GM12801 (cell line): ENCODE measurements around the gene ADGRL3.

Source experiments
- TF ChIP-seq, protein P1 (sequence below): IDR thresholded peaks from one replicate; pipeline ENCODE4 v1.5.1; 2011; ENCODE audit warnings: control low read depth; ENCODE audit not compliant: insufficient read length; ENCODE audit errors: extremely low read depth

ADGRL3 gene

DNA sequence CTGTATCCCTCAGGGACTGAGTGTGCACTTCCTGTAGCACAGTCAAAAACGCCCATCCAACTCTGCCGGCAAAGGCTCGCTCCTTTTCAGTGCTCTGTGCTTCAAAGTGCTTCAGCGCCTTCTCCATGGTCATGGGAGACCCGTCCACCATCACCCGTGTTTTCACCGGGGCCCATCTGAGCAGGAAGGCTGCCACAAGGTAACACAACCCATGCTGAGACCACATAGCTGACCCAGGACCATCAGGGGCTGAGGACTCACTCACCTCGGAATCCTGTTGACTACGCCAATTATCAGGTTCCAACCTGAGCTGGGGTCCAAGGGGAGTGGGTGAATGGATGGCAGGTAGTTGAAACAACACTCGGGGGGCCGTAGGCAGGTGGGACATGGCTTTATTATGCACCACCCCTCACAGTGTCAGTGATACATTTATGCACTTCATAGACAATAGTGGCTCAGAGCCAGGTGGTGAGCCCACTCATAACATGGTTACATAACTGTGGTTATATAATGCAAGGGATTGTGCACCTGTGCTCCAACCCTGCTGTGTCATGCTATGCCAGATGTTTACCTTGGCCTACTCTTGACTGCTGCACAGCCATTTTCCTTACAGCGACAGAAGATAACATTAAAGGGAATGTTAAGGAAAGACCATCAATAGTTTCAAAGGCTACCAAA is 227.8 kb downstream of the ADGRL3 start:
- TF ChIP-seq, protein P1, sequence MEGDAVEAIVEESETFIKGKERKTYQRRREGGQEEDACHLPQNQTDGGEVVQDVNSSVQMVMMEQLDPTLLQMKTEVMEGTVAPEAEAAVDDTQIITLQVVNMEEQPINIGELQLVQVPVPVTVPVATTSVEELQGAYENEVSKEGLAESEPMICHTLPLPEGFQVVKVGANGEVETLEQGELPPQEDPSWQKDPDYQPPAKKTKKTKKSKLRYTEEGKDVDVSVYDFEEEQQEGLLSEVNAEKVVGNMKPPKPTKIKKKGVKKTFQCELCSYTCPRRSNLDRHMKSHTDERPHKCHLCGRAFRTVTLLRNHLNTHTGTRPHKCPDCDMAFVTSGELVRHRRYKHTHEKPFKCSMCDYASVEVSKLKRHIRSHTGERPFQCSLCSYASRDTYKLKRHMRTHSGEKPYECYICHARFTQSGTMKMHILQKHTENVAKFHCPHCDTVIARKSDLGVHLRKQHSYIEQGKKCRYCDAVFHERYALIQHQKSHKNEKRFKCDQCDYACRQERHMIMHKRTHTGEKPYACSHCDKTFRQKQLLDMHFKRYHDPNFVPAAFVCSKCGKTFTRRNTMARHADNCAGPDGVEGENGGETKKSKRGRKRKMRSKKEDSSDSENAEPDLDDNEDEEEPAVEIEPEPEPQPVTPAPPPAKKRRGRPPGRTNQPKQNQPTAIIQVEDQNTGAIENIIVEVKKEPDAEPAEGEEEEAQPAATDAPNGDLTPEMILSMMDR = no peak

DNA sequence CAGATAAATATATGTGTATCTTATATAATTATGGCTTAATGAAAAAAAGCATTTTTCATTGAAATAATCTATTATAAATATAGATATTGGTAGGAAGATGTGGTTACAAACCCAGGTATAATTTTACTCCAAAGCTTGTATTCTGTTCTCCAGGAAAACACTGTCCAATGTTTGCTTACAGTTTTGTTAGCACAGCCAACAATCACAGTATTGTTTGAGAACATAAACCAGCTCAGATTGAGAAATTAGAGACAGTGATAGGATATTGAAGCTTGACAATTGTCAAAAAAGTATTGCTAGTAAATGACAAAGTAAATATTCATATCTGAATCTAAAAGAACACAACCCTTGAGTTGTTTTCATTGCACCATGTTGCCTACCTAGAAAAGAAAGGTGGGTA is 228.8 kb downstream of the ADGRL3 start:
- TF ChIP-seq, protein P1 = no peak

DNA sequence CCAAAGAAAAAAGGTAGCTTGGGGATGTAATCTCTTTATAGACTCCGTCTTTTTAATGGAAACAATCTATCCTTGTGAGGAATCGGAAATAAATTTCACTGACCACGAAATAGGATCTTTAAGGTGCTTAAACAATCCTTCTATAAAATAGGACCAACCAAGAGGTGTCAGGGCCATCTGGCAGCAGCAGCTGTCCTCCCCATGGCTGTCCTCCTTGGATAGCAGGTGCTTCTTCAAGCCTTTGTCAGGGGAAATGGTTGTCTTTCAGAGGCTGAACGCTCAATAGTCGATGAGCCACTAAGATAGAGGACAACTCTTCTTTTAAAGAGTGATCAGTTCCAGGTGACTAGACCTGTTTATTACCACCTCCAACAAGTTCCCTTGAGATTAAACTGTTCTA is 231.0 kb downstream of the ADGRL3 start:
- TF ChIP-seq, protein P1 = no peak

DNA sequence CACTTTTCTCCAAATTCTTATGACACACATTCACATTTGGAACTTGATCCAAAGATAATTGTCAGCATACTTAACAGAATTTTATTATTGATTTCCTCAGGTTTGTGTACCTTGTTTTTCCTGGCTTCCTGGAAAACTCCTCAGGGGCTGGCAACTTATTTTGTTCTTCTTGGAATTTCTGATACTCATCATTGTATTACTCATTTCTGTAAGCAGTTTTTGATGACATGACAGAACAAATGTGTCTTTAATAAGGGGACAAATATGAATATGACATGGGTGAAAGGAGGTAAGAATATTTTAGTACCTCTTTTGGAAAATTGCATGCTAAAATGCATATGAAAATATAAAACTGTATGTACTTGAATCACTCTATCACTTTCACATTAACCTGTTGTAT is 237.8 kb downstream of the ADGRL3 start:
- TF ChIP-seq, protein P1 = no peak

DNA sequence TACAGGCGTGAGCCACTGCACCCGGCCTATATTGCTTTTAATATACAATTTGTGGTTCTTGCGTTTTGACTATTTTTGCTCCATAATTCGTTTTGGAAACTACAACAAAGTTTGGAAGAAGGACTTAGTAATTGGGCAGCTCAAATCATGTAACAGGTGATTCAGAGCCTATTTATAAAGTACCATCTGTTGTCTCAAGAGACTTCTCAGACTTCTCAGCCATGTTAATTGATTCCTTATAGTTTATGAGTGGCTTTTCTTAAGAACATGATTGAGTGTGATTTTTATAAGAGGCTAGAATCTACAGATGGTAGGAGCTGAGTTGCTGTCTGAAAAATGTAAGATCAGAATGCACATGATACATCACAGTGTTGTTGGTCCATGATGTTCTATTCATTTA is 240.2 kb downstream of the ADGRL3 start:
- TF ChIP-seq, protein P1 = no peak

DNA sequence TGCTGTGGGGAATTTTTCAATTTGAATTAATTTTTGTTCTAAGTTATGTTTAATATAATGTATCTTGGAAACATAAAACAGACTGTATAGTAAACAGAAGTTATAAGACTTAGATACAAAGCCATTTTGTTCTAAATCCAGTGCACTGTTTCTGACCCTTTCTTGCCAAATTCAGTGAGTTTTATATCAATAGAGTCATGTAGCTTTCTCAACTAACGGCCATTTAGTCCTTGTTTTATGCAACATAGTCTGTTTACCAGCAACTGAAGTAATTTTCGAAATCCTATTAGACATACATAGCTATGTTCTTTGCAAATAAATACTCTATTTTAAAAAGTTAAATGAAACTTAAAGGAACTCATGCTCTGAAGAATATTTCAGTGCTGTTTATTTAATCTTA is 242.8 kb downstream of the ADGRL3 start:
- TF ChIP-seq, protein P1 = no peak

DNA sequence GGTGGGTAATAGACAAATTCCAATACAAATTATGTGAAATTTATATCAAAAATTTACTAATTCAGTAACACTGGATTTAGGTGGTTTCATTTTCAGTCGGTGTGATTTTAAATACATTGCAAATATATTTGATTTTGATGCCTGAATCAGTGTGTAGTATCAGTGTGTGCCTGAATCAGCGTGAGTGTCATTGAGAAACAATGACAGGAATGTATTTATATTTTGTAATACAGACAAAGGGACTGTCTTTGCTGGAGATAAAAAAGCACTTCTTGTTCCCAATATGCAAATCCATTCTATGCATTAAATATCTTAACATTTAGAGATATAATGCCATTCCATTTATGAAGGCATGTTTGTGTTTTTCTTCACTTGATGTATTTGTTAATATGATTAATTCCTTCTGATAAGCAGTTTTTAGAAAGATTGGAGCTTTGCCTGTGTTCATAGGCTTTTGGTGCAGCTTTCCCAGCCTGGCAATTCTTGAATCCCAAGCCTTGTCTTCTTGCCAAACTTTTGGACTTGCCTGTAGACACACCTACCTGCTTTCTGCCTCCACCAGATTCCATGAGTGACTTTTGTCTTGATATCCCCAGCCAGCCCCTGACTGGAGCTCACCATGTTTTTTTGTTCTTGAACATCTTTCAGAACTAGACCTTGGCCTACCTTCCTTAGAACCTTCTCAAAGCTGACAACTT is 243.8 kb downstream of the ADGRL3 start:
- TF ChIP-seq, protein P1 = no peak
